AG04449 (cell line): ENCODE results near the gene BARX1.

Experiments used
- CTCF ChIA-PET: fragments of 350-600 bp; formaldehyde crosslinking; extraction: SDS; loops from one replicate; lab custom pipeline; 2021; ENCODE audit warnings: antibody characterized with exemption; lab: Yijun Ruan, JAX
- POLR2A ChIA-PET: fragments of 400-600, 350-600 bp; formaldehyde crosslinking; extraction: SDS; loops from one replicate; lab custom pipeline; 2020; ENCODE audit warnings: antibody characterized with exemption, inconsistent platforms; lab: Yijun Ruan, JAX
- DNase-seq: peaks from one replicate; pipeline ENCODE4 v3.0.0-alpha.2; 2010; ENCODE audit warnings: low read depth, low spot score
- H3K4me3 ChIP-seq: 2 replicates; pipeline ENCODE4 v1.5.1; 2011; ENCODE audit warnings: low read depth, mild to moderate bottlenecking, control low read depth, low read length
- TF ChIP-seq, protein P1 (sequence below): IDR thresholded peaks from one replicate; pipeline ENCODE4 v1.5.1; 2011; ENCODE audit warnings: mild to moderate bottlenecking, moderate library complexity, low read length, control low read depth, inconsistent platforms; ENCODE audit not compliant: insufficient read depth; ENCODE audit errors: missing control alignments

BARX1 gene

DNA sequence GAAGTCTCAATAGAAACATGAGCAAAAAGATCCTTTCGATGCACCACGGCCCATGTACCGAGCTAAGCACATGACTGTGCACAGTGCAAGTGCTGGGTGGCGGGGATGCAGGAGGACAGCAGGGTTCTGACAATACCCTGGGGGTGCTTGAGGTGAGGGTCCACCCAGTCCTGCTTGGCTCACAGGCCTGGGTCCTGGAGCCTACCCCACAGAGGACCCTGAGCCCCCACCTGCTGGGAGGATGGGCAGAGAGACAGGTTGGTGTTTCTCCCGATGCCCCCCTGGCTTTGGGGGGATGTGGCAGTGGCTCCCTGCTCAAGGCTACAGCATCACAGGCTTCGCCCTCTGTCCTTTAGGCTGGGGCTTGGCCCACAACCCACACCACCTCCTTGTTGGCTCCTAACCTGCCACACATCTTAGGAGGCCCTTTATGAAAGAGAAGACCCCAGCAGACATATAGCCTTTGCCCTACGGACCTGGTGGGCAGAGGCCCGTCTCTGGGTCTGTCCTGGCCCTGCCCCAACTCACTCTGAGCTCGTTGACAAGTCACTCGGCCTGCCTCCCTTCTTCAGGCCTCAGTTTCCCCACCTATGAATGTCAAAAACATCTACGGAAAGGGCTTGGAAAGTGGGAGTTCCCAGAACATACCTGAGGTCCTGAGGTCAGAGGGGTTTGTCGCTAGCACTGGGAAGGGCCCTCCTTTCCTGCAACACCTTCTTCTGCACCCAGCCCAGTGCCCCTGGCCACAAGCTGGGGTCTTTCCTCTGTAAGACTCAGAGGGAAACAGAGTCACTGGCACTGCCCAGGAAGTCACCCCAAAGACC is 50.3 kb downstream of the BARX1 start:
- TF ChIP-seq, protein P1, sequence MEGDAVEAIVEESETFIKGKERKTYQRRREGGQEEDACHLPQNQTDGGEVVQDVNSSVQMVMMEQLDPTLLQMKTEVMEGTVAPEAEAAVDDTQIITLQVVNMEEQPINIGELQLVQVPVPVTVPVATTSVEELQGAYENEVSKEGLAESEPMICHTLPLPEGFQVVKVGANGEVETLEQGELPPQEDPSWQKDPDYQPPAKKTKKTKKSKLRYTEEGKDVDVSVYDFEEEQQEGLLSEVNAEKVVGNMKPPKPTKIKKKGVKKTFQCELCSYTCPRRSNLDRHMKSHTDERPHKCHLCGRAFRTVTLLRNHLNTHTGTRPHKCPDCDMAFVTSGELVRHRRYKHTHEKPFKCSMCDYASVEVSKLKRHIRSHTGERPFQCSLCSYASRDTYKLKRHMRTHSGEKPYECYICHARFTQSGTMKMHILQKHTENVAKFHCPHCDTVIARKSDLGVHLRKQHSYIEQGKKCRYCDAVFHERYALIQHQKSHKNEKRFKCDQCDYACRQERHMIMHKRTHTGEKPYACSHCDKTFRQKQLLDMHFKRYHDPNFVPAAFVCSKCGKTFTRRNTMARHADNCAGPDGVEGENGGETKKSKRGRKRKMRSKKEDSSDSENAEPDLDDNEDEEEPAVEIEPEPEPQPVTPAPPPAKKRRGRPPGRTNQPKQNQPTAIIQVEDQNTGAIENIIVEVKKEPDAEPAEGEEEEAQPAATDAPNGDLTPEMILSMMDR, result no peak
- no peak overlapping the region for H3K4me3 ChIP-seq
- DNase-seq, result no peak
- ChIA-PET CTCF (no interaction called here), POLR2A (no interaction called here)

DNA sequence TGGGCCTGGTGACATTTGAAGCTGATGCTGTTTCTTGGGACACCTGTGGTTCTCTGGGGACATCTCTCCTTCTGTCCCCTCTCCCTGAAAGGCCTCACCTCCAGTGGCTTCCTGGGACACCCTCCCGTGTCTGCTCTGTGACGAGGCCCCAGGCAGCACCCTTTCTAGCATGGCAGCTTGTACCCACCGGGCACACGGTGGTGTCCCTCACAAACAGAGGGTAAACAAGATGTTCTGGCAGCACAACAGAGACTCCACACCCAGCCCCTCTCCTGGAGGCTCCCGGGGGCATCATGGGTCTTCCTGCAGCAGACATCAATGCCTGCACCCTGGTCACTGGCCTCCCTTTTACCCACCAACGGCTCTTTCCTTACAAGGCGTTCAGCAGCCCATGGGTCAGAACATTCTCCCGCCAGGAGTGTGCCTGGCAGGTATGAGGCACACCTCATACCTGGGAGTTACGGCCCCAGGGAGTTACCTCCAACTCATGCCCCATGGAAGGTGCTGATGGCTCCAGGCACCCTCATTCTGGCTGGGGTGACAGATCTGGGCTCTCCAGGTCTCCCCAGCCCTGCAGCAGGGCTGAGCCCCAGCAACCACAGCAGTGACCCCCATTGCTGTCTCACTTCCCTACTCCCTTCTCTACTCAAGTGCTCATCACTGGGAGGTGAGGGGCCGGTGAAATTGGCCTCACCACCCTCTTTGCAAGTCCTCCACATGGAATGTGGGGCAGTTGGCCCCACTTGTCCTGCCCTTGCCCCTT is 51.1 kb downstream of the BARX1 start:
- DNase-seq, result no peak
- no peak overlapping the region for H3K4me3 ChIP-seq
- ChIA-PET CTCF (no interaction called here), POLR2A (no interaction called here)
- TF ChIP-seq, protein P1, result no peak

DNA sequence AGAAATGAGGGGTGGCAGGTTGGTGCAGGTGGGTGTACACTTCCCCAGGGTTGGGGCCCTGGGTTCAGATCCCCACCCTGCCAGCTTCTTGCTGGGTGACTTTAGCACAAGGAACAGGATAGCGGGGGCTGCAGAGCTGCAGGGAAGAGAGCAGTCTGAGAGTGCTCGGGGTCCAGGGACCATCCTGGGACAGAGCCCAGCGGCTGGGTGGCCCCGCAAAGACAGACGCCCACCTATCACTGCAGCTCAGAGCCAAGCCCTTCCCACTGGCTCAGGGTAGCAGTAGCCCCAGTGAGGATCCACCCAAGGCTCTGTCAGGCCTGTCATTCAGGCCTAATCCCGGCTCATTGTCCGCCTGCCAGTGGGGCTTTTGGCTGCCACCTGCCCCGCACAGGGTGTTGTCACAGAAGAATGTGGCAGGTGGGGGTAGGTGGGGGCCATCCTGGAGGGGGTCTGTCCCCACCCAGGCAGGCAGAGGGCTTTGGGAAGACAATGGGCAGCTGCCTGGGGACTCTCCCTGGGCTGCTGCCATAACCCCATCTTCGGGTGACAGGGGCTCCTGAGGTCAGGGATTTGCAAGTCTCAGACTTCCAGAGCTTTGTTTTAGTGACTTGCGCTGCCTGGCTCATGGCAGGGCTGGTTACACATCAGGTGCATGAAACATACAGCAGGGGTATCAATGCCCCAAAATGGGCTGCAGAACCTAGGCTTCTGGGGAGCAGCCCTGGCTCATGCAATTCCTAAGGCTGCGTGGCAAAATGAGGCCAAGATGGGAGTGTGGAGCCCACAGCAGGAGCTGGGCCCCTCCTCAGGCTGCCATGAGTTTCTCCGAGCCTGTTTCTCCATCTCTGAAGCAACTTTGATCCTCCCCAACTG is 52.1 kb downstream of the BARX1 start:
- H3K4me3 ChIP-seq, result no peak overlapping the region
- DNase-seq, result no peak
- TF ChIP-seq, protein P1, result no peak
- ChIA-PET POLR2A (no interaction called here), CTCF (no interaction called here)

DNA sequence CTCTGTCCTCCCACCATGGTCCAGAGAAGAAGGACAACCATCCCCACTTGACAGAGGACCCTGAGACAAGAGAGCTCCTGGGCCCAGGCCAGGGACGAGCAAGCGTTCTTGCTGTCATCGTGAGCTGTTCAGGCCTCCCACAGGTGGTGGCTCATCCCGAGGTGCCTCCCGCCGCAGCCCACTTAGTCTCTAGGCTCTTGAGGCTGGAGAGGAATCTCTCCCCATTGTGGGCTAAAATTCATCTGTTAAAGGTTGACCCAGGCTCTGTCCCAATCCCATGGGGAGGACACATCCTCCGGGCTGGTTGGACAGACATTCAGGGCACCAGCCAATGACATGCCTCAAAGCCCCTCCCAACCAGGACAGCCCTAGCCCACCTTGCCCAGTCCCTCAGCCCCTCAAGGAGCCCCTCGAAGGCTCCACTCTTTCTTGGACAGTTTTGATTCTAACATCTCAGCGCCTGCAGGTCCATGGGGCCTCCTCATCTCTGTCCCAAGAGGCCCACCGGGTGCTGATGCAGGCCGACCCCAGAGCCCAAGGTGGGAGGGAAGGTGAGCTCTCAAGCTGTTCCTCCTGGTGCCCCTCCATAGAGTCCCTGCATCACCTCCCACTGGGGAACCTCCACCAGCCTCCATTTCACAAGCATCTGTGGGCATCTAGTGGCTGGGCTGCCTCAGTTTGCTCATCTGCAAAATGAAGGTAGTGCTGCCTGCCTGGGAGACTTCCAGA is 52.9 kb downstream of the BARX1 start:
- CTCF ChIA-PET, result no interaction called here
- no peak for DNase-seq
- POLR2A ChIA-PET, result no interaction called here
- TF ChIP-seq, protein P1, result no peak
- no peak overlapping the region for H3K4me3 ChIP-seq
